A549 (cell line): ENCODE measurements around the gene ARID5A. TPM values are rescaled to one million over a fixed set of nuclear protein-coding genes. Genes with fewer than 3 reads are reported as not detected.

Experiments used
- ATAC-seq, 2 experiments: fragments of 200-7000 bp in 1 of 2; fragments of >200 bp in 1 of 2; cut with Nextera tagmentation in 1 of 2; cut with Tn5 transposase in 1 of 2; 3 replicates each; pipeline versions ENCODE4 v1.8.0 to v1.9.1; 2018 to 2020; ENCODE audit warnings: mild to moderate bottlenecking in 1 of 2, moderate library complexity in 1 of 2
- CTCF ChIA-PET: fragments of 300-600 bp; sonication (Branson Sonifier 250); formaldehyde crosslinking; extraction: SDS; loops from one replicate; lab custom pipeline; 2021; ENCODE audit warnings: antibody characterized with exemption, inconsistent platforms; lab: Yijun Ruan, JAX
- POLR2A ChIA-PET: fragments of 350-600 bp; formaldehyde crosslinking; extraction: SDS; loops from one replicate; lab custom pipeline; 2021; ENCODE audit warnings: antibody characterized with exemption, inconsistent platforms; lab: Yijun Ruan, JAX
- DNase-seq, 2 experiments: peaks; one replicate each; pipeline versions ENCODE4 v3.0.0 to v3.0.0-alpha.2; 2011 to 2016; ENCODE audit warnings: low read depth in 1 of 2, low spot score in 1 of 2
- FAIRE-seq: peaks from 2 replicates; lab custom pipeline; 2011; peaks lifted over from hg19 to GRCh38; lab: Jason Lieb, UNC
- H3K27ac ChIP-seq, 2 experiments: fragments of >200 bp; sonication (Bioruptor Twin); formaldehyde crosslinking; 3 replicates each; pipeline ENCODE4 v1.5.1; 2016 to 2017
- H3K4me1 ChIP-seq: fragments of >200 bp; sonication (Bioruptor Twin); formaldehyde crosslinking; 3 replicates; pipeline ENCODE4 v1.6.1; 2016
- H3K4me2 ChIP-seq: fragments of >200 bp; sonication (Bioruptor Twin); formaldehyde crosslinking; 3 replicates; pipeline ENCODE4 v1.6.1; 2016
- H3K4me3 ChIP-seq: fragments of >200 bp; sonication (Bioruptor Twin); formaldehyde crosslinking; 3 replicates; pipeline ENCODE4 v1.5.1; 2016
- H3K9me3 ChIP-seq: fragments of >200 bp; sonication (Bioruptor Twin); formaldehyde crosslinking; 3 replicates; pipeline ENCODE4 v1.6.1; 2016
- BCL3 ChIP-seq: fragments of >200 bp; sonication (Bioruptor Twin); formaldehyde crosslinking; IDR thresholded peaks from 3 replicates; pipeline ENCODE4 v1.6.1; 2016
- CBX8 ChIP-seq: fragments of 200-600 bp; sonication (generic); IDR thresholded peaks from 2 replicates; pipeline ENCODE4 v1.6.1; 2016
- CEBPB ChIP-seq, 2 experiments: fragments of >200 bp in 1 of 2; sonication (Bioruptor Twin) in 1 of 2; formaldehyde crosslinking in 1 of 2; IDR thresholded peaks; 2 replicates each; pipeline ENCODE4 v1.6.1; 2012 to 2016
- CHD2 ChIP-seq: fragments of 150-350 bp; IDR thresholded peaks from 2 replicates; pipeline ENCODE4 v1.6.1; 2014; ENCODE audit warnings: low read length; ENCODE audit not compliant: partially characterized antibody
- CTCF ChIP-seq: fragments of >200 bp; sonication (Bioruptor Twin); formaldehyde crosslinking; IDR thresholded peaks from 3 replicates; pipeline ENCODE4 v1.5.1; 2016
- FOXS1 ChIP-seq: fragments of 250-450 bp; sonication (Bioruptor Pico); IDR thresholded peaks from 2 replicates; pipeline ENCODE4 v1.5.0; 2020; ENCODE audit warnings: mild to moderate bottlenecking, moderate library complexity
- HMGXB4 ChIP-seq: fragments of 250-450 bp; sonication (Bioruptor Pico); IDR thresholded peaks from 2 replicates; pipeline ENCODE4 v1.5.0; 2021; ENCODE audit warnings: mild to moderate bottlenecking, moderate library complexity, borderline replicate concordance
- HOXA7 ChIP-seq: fragments of 250-450 bp; sonication (Bioruptor Pico); IDR thresholded peaks from 2 replicates; pipeline ENCODE4 v1.5.0; 2020; ENCODE audit warnings: mild to moderate bottlenecking, moderate library complexity
- HOXB13 ChIP-seq: fragments of 250-450 bp; sonication (Bioruptor Pico); IDR thresholded peaks from 2 replicates; pipeline ENCODE4 v1.5.0; 2020; ENCODE audit warnings: low read depth, mild to moderate bottlenecking, moderate library complexity
- JUN ChIP-seq, 2 experiments: fragments of >200 bp; sonication (Bioruptor Twin); formaldehyde crosslinking; IDR thresholded peaks; 2 replicates in 1 of 2; 3 replicates in 1 of 2; pipeline ENCODE4 v1.6.1; 2016 to 2017
- KDM1A ChIP-seq: fragments of 200-600 bp; sonication (generic); IDR thresholded peaks from 2 replicates; pipeline ENCODE4 v1.6.1; 2016; ENCODE audit warnings: low read depth, mild to moderate bottlenecking
- MAFK ChIP-seq: fragments of 450-650 bp; IDR thresholded peaks from 2 replicates; pipeline ENCODE4 v1.6.1; 2014; ENCODE audit not compliant: partially characterized antibody
- MYC ChIP-seq: IDR thresholded peaks from 2 replicates; pipeline ENCODE4 v1.6.1; 2012; ENCODE audit warnings: mild to moderate bottlenecking, inconsistent platforms, low read length, improper control_type of control experiment, borderline replicate concordance
- NPAS2 ChIP-seq: fragments of 250-450 bp; sonication (Bioruptor Pico); IDR thresholded peaks from 2 replicates; pipeline ENCODE4 v1.8.0; 2022; ENCODE audit warnings: mild to moderate bottlenecking, moderate library complexity, borderline replicate concordance
- PBX3 ChIP-seq: IDR thresholded peaks from 2 replicates; pipeline ENCODE4 v1.6.1; 2012
- POLR2A ChIP-seq: IDR thresholded peaks from 2 replicates; pipeline ENCODE4 v1.6.1; 2012; ENCODE audit warnings: mild to moderate bottlenecking, low read length
- RAD21 ChIP-seq, 2 experiments: fragments of >200 bp in 1 of 2; sonication (Bioruptor Twin) in 1 of 2; formaldehyde crosslinking in 1 of 2; IDR thresholded peaks in 1 of 2; conservative IDR thresholded peaks in 1 of 2; 2 replicates in 1 of 2; 3 replicates in 1 of 2; pipeline ENCODE4 v1.6.1; 2012 to 2018; ENCODE audit warnings: inconsistent platforms in 1 of 2
- RFX5 ChIP-seq: fragments of 450-650 bp; IDR thresholded peaks from 2 replicates; pipeline ENCODE4 v1.7.1; 2014; ENCODE audit warnings: antibody characterized with exemption, mild to moderate bottlenecking, moderate library complexity
- SMC3 ChIP-seq: fragments of >200 bp; sonication (Bioruptor Twin); formaldehyde crosslinking; IDR thresholded peaks from 3 replicates; pipeline ENCODE4 v1.6.1; 2018; ENCODE audit warnings: inconsistent platforms
- SREBF2 ChIP-seq: fragments of 450-650 bp; IDR thresholded peaks from 2 replicates; pipeline ENCODE4 v1.6.1; 2014; ENCODE audit warnings: mild to moderate bottlenecking, moderate library complexity
- TP53 ChIP-seq: fragments of 250-450 bp; sonication (Bioruptor Pico); IDR thresholded peaks from 2 replicates; pipeline ENCODE4 v1.5.0; 2021; ENCODE audit warnings: mild to moderate bottlenecking, moderate library complexity
- ZFP36 ChIP-seq: fragments of 450-650 bp; IDR thresholded peaks from 2 replicates; pipeline ENCODE4 v1.6.1; 2014; ENCODE audit warnings: borderline replicate concordance; ENCODE audit not compliant: partially characterized antibody
- ZNF302 ChIP-seq: fragments of 250-450 bp; sonication (Bioruptor Pico); IDR thresholded peaks from 2 replicates; pipeline ENCODE4 v1.9.0; 2021; ENCODE audit warnings: inconsistent platforms, mild to moderate bottlenecking, moderate library complexity
- ZSCAN20 ChIP-seq: fragments of 250-450 bp; sonication (Bioruptor Pico); IDR thresholded peaks from 2 replicates; pipeline ENCODE4 v1.8.0; 2022; ENCODE audit warnings: mild to moderate bottlenecking, moderate library complexity
- WGBS: methylation state at CpG from one replicate; pipeline ENCODE4 v1.1.6; 2017; ENCODE audit errors: missing lambda C conversion rate; 5-methylcytosine and 5-hydroxymethylcytosine counted together
- polyA plus RNA-seq, 4 experiments: library from polyadenylated mRNA; depleted of rRNA in 3 of 4; stranded (reverse); fragments of >200 nt; fragmentation: RNase III in 1 of 4; extraction: RNeasy Plus Mini Kit Qiagen cat#74134 plus additional on column Dnase treatment in 1 of 4; gene quantifications; 2 replicates in 3 of 4; 3 replicates in 1 of 4; pipeline ENCODE4 v1.2.3, GENCODE V29; 2011 to 2017

ARID5A gene
- polyA plus RNA-seq, 2 of the 4 experiments (the other 2 are of a cell fraction): 1.2 to 4.4 TPM

GRCh38 chr2:96528700-96529375, 7.7 kb upstream of the ARID5A start:
- no peak for DNase-seq
- ChIA-PET CTCF (interaction anchor here (0.6 to 8.4 kb wide), 7 partner anchors 10 to 231 kb away, joined by 3 to 63 read pairs (median 4); partner anchors contain the start of gene NCAPH), POLR2A (no interaction called here)
- H3K4me2 ChIP-seq: no peak overlapping the region
- H3K4me1 ChIP-seq: peaks cover 24% of the 10 kb centered on the region
- H3K4me3 ChIP-seq: no peak overlapping the region
- no peaks in the 10 kb centered on the region for H3K9me3 ChIP-seq
- no peak for ATAC-seq
- no peak for FAIRE-seq
- no peak overlapping the region for H3K27ac ChIP-seq
- WGBS: 83% methylated on average over 8 of the region's 8 CpGs
- TF ChIP-seq HOXB13 (CRISPR knock-in tag) (no peak), TP53 (CRISPR knock-in tag) (no peak), ZSCAN20 (no peak), PBX3 (no peak), ZNF302 (no peak), FOXS1 (CRISPR knock-in tag) (no peak), SREBF2 (no peak), JUN (IDR thresholded peaks at IDR 0.05) (no peak), CEBPB (IDR thresholded peaks at IDR 0.05) (no peak), MAFK (no peak), ZFP36 (no peak)

- ChIA-PET POLR2A (no interaction called here), CTCF (interaction anchor here (1.0 to 8.4 kb wide), 5 partner anchors 12 to 122 kb away, joined by 3 to 63 read pairs (median 6); no protein-coding TSS in a partner anchor)
- Histone ChIP-seq H3K27ac (no peak overlapping the region), H3K4me1 (peaks cover 27% of the 10 kb centered on the region), H3K4me2 (no peak overlapping the region), H3K4me3 (no peak overlapping the region), H3K9me3 (no peaks in the 10 kb centered on the region)
- DNase-seq: no peak
- WGBS: 73% methylated on average over 4 of the region's 9 CpGs
- no peak for FAIRE-seq
- ATAC-seq: no peak
- TF ChIP-seq SMC3 (no peak), ZFP36 (no peak), CTCF (no peak), CBX8 (no peak), CHD2 (no peak), BCL3 (no peak), MYC (no peak), RAD21 (conservative IDR thresholded peaks at IDR 0.05 in 1 of 2, IDR thresholded peaks at IDR 0.05 in 1 of 2) (no peak), PBX3 (no peak), SREBF2 (no peak), TP53 (CRISPR knock-in tag) (no peak), ZNF302 (no peak), POLR2A (no peak), FOXS1 (CRISPR knock-in tag) (no peak), KDM1A (no peak), HOXA7 (CRISPR knock-in tag) (no peak), ZSCAN20 (no peak), HMGXB4 (CRISPR knock-in tag) (no peak), NPAS2 (CRISPR knock-in tag) (no peak), RFX5 (no peak)
- TF ChIP-seq, all 56 proteins: peak for 0
These were observed 7.0 kb upstream of the ARID5A start for GRCh38 chr2:96529376-96530143.
